ENCODE measurements around the gene UHRF2. TPM values are rescaled to one million over a fixed set of nuclear protein-coding genes. Genes with fewer than 3 reads are reported as not detected.

Gene UHRF2
- total RNA-seq, 1 donor from 2014 or later, result 22.8 TPM

DNA sequence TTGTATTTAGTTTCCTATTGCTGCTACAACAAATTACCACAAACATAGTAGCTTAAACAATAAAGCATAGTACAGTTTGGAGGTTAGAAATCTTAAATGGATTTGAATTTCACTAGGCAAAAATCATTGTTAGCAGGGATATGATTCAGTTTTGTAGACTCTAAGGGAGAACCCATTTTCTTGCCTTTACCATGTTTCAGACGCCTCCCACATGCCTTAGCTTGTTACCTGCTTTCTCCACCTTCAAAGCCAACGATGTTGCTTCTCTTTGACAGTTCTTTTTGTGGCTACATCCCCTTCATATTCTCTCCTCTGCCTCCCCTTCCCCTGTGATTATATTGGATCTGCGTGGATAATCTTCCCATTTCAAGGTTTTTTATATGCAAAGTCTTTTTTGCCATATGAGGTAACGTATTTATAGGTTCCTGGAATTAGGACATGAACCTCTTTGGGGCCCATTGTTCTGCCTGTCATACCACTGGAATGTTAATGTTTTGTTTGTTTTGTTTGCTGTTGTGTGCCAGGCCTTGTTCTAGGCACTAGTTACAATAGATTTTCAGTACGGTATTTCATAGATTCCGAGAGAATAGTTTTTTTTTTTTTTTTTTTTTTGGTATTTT lies 54.1 kb downstream of the UHRF2 start:
- H3K4me3 ChIP-seq, result no peak overlapping the region
- no peaks in the 10 kb centered on the region for H3K4me1 ChIP-seq
- H3K36me3 ChIP-seq, result peaks cover 0 to 8% of the 10 kb centered on the region in 2 donors
- TF ChIP-seq, protein P1, sequence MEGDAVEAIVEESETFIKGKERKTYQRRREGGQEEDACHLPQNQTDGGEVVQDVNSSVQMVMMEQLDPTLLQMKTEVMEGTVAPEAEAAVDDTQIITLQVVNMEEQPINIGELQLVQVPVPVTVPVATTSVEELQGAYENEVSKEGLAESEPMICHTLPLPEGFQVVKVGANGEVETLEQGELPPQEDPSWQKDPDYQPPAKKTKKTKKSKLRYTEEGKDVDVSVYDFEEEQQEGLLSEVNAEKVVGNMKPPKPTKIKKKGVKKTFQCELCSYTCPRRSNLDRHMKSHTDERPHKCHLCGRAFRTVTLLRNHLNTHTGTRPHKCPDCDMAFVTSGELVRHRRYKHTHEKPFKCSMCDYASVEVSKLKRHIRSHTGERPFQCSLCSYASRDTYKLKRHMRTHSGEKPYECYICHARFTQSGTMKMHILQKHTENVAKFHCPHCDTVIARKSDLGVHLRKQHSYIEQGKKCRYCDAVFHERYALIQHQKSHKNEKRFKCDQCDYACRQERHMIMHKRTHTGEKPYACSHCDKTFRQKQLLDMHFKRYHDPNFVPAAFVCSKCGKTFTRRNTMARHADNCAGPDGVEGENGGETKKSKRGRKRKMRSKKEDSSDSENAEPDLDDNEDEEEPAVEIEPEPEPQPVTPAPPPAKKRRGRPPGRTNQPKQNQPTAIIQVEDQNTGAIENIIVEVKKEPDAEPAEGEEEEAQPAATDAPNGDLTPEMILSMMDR (IDR thresholded peaks at IDR 0.05), result no peak
- no peak for DNase-seq (ENCODE audit: low spot score in 2 of 2)
- H3K9me3 ChIP-seq, result no peaks in the 10 kb centered on the region
- H3K27ac ChIP-seq, result no peak overlapping the region
- intact Hi-C loops (cut with DNase I), result no loop called here
- H3K27me3 ChIP-seq, result no peaks in the 10 kb centered on the region

DNA sequence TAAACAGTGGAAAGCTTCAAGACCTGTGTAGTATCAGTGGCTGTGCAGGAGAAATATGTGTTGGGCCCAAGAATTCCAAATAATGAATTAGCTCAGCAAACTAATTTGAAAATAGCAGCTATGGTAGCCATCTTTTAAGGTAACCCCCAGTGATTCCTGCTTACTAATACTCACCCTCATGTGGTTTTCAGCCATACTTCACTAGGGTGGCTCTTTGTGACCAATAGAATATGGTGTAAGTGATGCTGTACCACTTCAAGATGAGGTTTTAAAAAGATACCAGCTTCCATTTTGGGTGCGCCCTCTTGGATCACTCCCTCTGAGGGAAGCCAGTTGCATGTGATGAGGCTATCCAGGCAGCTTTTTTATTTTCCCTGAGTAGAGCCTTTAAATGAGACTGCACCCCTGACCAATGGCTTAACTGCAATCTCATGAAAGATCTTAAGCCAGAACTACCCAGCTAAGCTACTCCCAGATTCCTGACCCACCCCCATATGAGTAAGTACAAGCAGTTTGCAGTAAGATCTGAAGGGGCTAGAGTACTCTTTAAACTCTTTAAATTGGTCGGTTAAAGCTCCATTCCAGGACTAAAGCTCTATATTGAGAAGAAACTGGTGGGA lies 58.3 kb downstream of the UHRF2 start:
- Histone ChIP-seq H3K36me3 (no peaks in the 10 kb centered on the region), H3K27ac (no peak overlapping the region), H3K4me1 (no peaks in the 10 kb centered on the region), H3K27me3 (no peaks in the 10 kb centered on the region), H3K9me3 (no peaks in the 10 kb centered on the region), H3K4me3 (no peak overlapping the region)
- TF ChIP-seq, protein P1 (IDR thresholded peaks at IDR 0.05), result no peak
- intact Hi-C loops (cut with DNase I), result no loop called here
- no peak for DNase-seq (ENCODE audit: low spot score in 2 of 2)

DNA sequence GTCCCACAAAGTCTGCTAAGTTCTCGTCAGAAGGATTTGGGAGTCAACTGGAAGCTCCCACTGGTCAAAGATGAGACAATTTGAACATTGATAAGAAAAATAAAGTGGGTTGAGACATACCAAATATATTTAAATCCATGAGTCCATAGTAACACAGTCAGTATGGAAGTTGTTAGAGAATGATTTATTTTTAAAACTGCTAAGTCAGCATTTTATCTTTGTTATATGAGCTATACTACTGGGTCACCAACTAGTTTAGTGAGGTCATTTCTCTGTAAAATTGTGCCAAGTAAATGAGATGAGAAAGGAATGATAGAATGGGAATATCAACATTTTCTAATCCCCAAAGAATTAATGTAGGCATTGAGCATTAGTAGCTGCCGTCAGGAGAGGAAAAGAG lies 60.2 kb downstream of the UHRF2 start:
- Histone ChIP-seq H3K4me1 (no peaks in the 10 kb centered on the region), H3K4me3 (no peak overlapping the region), H3K27ac (no peak overlapping the region), H3K9me3 (no peaks in the 10 kb centered on the region), H3K36me3 (peaks cover 7 to 14% of the 10 kb centered on the region in 2 donors), H3K27me3 (no peaks in the 10 kb centered on the region)
- DNase-seq (ENCODE audit: low spot score in 2 of 2), result no peak
- TF ChIP-seq, protein P1 (IDR thresholded peaks at IDR 0.05), result no peak
- intact Hi-C loops (cut with DNase I), result no loop called here

DNA sequence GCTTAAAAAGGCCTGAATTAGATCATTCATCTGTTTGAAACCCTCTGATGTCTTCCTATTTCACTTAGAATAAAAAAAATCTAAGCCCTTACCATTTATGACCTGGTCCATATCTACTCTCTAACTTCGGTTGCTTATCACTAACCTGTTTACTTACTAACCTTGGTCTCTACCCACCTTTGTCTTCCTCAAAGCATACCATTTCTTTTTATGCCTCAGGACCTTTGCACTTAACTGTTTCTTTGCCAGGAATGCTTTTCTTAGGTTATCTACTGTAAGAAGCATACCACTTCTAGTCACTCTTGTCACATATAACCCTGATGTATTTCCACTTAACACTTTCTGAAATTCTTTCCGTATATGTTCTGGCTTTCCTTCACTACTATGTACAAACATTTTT lies 67.0 kb downstream of the UHRF2 start:
- TF ChIP-seq, protein P1 (IDR thresholded peaks at IDR 0.05), result no peak
- Histone ChIP-seq H3K4me1 (no peaks in the 10 kb centered on the region), H3K36me3 (peaks cover 34 to 43% of the 10 kb centered on the region in 2 donors), H3K9me3 (no peaks in the 10 kb centered on the region), H3K27me3 (no peaks in the 10 kb centered on the region), H3K27ac (no peak overlapping the region), H3K4me3 (no peak overlapping the region)
- intact Hi-C loops (cut with DNase I), result loop anchor here (5.0 kb wide), 1 partner anchor 113 kb away; no protein-coding TSS in a partner anchor
- DNase-seq (ENCODE audit: low spot score in 2 of 2), result no peak

DNA sequence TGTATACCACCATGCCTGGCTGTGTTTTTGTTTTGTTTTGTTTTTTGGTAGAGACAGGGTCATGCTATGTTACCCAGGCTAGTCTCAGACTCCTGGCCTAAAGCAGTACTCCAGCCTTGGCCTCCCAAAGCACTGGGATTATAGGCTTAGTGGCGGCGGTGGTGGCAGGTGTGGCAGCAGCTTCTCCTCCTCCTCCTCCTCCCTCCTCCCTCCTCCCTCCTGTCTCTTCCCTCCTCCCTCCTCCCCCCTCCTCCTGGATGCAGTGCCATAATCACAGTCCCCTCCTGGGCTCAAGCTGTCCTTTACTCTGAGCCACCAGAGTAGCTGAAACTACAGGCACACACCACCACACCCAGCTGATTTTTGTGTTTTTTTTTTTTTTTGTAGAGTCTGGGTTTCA lies 71.2 kb downstream of the UHRF2 start:
- H3K9me3 ChIP-seq, result no peaks in the 10 kb centered on the region
- no peaks in the 10 kb centered on the region for H3K27me3 ChIP-seq
- H3K27ac ChIP-seq, result no peak overlapping the region
- no peaks in the 10 kb centered on the region for H3K4me1 ChIP-seq
- TF ChIP-seq, protein P1 (IDR thresholded peaks at IDR 0.05), result no peak
- DNase-seq (ENCODE audit: low spot score in 2 of 2), result no peak
- H3K36me3 ChIP-seq, result peaks cover 40 to 65% of the 10 kb centered on the region in 2 donors
- intact Hi-C loops (cut with DNase I), result no loop called here
- H3K4me3 ChIP-seq, result no peak overlapping the region

All from ascending aorta (tissue), 2 donors.